ENCODE measurements around the gene FOSB.
"Not testable (repeated sequence)": the region's sequence is repeated elsewhere in the genome, so short reads cannot be mapped to it uniquely, and the experiment has no call there.

FOSB gene

DNA sequence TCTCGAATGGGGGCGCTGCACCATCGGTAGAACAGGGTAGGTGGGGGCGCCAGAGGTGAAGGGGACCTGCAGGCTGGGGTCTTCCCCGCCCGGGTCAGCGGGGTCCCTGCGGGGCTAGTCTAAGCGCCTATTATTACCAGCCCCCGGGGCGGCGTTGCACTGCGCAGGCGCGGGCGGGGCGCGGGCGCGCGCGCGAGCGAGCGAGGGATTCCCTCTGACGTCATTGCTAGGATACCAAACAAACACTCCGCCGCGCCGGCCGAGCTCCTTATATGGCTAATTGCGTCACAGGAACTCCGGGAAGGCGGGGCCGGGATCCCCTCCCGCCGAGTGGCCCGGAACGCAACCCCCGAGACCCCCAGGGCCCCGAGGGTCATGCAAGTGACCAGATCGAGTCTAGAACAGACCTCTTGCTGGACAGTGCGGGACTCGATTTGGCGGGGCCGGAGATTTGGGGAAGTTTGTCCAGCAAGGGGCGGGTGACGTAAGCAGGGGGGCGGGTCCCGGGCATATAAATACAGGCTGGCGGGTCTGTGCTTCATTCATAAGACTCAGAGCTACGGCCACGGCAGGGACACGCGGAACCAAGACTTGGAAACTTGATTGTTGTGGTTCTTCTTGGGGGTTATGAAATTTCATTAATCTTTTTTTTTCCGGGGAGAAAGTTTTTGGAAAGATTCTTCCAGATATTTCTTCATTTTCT is at the start of gene FOSB:
TSS of gene FOSB (plus strand) at position 541 of the 703 bp plus-strand sequence. CDS start 591 bp downstream, outside the sequence.
- DNase-seq = peak; percentile 90

DNA sequence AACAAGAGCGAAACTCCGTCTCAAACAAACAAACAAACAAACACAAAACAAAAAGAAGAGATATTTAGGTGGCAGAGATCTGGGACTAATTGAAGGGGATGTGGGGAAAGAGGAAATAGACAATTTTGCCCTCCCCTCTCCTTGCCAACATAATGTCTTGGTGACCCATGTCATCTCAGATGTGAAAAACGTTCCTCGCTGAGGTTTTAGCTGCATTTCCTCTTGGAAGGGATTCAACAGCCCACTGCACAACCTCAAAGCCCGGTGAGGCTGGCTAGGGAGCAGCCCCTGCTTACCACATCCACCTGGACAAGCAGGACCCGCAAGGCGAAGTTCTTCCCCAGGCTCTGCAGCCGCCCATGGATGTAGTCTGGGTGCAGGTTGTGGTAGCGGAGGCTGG is 49.0 kb upstream of the FOSB start:
- no peak for DNase-seq

GRCh38 chr19:45419396-45419795 is 48.4 kb upstream of the FOSB start:
- no peak for DNase-seq

- DNase-seq = no peak
These were observed 47.9 kb upstream of the FOSB start for GRCh38 chr19:45419895-45420294.

DNA sequence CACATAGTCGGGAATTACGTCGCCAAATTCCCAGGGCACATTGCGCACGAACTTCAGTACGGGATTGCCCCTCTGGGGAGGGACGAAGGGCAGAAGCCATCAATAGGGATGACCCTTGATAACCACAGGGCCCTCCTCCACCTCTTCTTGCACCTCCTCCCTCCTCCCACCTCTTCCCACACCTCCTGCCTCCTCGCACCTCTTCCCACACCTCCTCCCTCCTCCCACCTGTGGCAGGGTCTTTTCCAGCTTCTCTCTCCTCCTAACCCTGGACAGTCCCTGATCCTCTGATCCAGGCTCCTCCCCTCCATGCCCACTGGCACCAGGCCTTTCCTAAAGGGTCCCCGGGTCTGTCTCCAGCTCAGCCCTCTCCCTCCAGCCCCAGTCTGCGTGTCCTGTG is 47.4 kb upstream of the FOSB start:
- DNase-seq = no peak

DNA sequence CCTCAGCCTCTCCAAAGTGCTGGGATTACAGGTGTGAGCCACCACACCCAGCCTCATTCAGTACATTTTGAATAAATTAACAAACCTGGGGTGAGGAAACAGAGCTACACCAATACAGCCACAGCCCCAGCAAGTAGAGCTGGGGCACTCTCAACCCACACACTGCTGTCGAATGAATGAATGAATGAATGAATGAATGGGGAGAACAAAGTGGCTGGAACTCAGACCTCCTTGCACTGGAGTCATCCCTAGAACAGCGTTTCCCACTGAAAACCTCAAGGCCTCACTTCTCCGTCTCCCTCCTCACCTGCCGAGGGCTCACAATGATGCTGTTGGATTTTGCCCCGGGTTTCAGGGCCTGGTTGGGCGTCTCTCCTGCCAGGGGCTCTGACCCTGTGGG is 46.9 kb upstream of the FOSB start:
- no peak for DNase-seq

- no peak for DNase-seq
These were observed 45.8 kb upstream of the FOSB start for GRCh38 chr19:45421947-45422498.

DNA sequence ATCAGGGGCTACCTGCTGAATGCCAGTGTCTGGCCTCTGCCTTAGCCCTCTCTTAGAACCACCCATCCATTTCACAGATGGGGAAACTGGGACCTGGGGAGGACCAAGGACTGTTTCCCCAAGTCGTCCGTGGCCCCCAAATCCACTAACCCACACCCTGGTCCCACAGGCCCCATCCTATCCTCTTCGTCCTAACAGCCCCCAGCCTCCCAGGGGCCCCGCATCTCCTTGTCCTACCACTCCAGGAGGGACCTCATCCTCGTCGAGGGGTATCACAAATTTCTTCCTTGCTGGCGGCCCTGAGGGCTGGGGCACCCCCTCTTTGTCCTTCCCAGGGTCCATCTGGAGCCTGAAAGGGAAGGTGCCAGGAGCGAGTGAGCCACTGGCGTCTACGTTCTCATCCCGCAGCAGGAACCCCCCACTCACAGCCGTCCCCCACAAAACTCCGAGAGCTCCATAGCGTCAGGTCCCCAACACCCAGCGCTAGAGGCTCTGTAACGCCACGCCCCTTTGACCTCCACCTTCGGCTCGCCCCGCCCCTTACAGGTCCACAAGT is 44.7 kb upstream of the FOSB start:
- DNase-seq = peak; percentile 81

- peak; percentile 66 for DNase-seq
These were observed 44.1 kb upstream of the FOSB start, which contains the start of gene ERCC1 for GRCh38 chr19:45423589-45424190. Gene ERCC1 (minus strand): TSS chr19:45423917. CDS start chr19:45423374, 543 bp downstream.

- peak; percentile 33 for DNase-seq
These were observed 43.4 kb upstream of the FOSB start for GRCh38 chr19:45424191-45425058.

DNA sequence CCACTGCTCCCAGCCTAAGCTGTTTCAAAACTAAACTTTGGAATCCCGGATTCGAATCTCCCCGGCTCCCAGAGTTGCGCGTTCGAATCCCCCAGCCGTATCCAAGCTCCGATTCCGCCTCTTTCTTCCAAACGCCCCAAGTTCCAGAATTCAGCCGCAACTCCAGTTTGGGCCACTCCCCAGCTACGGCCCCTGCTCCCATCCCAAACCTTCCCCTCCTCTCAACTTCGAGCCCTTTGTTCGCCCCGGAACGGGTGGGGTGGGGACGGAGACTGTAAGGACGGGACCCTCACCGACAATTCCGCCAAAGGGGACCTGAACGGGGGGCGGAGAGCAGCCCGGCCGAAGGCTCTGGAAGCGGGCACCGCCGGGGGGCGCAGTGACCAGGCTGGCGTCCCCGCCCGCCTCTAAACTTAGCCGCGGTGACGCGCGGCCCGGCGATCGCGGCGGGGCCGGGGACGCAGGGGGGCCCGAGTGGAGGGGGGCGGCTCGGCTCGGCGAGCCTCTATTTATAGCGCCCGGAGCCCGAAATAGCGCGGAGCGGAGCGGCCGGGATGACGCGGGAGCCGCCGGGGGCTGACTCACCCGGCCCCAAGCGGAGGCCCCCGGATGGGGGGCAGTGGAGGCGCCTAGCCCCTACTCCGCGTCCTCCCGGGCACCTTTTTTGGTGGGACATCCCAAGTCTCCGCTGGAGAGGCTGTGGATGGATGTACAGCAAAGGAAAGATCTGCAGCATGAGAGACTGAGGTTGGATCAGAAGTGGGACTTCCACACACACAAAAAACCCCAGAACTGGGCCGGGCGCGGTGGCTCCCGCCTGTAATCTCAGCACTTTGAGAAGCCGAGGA is 39.2 kb upstream of the FOSB start:
- no peak for DNase-seq

GRCh38 chr19:45429896-45430295 is 37.9 kb upstream of the FOSB start:
- DNase-seq = not testable (repeated sequence)

DNA sequence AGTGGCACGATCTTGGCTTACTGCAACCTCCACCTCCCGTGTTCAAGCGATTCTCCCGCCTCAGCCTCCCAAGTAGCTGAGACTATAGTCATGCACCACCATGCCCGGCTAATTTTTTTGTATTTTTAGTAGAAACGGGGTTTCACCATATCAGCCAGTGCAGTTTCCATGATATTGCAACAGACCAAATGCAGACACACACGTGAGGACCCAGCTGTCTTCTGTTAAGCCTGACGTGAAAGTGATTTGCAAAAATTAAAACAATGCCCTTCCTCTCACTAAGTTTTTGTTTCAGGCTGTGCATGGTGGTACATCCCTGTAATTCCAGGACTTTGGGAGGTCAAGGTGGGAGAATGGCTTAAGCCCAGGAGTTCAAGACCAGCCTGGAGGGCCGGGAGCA is 36.8 kb upstream of the FOSB start:
- DNase-seq = not testable (repeated sequence)

- DNase-seq = not testable (repeated sequence)
These were observed 35.3 kb upstream of the FOSB start for GRCh38 chr19:45432543-45432942.

GRCh38 chr19:45437328-45437727 is 30.5 kb upstream of the FOSB start:
- no peak for DNase-seq

DNA sequence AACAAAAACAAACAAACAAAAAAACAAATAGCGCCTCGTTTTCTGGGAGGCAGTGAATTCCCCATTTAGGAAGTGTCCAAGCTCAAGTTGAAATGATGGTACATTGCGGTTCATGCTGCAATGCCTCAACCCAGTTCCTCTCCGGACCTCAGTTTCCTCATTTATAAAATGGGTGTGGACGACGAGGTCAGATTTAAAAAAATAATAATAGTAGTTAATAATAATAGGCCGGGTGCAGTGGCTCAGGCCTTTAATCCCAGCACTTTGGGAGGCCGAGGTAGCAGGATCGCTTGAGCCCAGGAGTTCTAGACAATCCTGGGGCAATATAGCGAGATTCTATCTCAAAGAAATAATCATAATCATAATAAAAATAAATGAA is 28.6 kb upstream of the FOSB start:
- no peak for DNase-seq

DNA sequence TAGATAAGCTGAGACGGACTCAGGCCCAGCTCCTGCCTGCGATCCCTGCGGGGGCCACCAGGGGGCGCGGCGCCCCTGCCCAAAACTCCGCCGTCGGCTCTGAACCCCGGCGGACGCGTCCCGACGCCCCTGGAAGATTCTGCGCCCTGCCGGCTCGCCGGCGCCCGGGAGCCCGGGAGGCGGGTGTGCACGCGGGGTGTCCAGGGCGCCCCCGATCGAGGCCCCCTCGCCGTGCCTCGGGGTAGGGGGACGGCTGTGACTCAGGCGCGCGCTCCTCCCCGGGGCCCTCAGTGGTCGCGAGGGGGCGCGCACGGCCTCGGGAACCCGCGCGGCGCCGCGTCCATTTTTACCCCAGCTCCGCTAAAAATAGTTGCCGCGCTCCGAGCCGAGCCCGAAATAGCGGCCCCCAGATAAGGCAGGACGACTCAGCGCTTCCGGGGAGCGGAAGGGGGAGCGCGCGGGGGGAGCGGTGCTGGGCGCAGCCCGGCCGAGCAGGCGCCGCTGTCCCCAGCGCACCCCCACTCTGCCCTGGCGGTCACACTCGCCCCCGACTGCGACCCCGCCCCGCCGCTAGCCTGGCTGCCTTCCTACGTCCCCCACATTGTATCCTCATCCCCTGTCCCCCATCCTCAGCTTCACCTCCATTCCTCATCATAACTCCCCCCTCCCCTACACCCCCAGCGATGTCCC is 28.1 kb upstream of the FOSB start:
- peak; percentile 83 for DNase-seq

DNA sequence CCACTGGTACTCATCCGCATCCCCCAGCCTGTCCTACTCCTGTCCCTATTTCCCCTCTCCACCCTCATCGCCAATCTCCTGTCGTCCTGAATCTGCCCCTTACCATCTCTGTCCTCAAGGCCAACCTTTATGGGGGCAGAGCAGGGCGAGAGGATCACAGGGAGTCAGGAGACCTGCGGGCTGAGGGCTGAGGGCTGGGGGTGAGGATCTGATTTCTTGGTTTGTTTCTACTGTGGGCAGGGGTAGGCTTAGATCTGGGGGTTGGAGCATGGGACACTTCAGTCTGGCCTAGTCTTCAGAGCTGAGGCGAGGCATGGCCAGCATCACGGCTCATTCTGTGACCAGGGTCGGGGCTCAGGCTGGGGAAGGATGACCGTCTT is 27.5 kb upstream of the FOSB start:
- DNase-seq = no peak

DNA sequence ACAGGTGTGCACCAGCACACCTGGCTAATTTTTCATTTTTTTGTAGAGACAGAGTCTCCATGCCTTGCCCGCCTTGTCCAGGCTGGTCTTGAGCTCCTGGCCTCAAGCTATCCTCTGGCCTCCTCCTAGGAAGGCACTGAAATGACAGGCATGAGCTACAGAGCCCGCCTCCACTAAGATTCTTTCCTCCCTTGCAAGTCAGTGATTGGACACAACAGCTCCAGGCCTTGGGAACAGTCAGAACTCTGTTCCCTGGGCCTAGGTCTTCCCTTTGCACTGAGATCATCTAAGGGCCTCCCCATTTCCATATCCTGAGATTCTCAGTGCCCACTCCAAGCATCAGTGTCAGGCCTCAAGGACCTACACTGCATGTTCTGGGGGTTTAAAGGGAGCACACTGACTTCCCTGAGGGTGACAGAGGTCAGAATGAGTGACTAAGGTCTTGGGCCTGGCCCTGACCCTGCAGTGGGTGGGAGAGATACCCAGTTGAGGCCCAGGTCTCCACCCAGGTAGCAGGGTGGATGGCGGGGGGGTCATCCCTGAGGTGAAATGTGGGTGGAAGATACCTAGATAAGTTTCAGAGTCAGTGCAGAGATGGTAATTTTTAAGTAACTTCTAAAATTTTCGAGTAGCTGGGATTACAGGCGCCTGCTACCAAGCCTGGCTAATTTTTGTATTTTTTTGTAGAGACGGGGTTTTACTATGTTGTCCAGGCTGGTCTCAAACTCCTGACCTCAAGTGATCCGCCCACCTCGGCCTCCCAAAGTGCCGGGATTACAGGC is 26.7 kb upstream of the FOSB start:
- no peak for DNase-seq

DNA sequence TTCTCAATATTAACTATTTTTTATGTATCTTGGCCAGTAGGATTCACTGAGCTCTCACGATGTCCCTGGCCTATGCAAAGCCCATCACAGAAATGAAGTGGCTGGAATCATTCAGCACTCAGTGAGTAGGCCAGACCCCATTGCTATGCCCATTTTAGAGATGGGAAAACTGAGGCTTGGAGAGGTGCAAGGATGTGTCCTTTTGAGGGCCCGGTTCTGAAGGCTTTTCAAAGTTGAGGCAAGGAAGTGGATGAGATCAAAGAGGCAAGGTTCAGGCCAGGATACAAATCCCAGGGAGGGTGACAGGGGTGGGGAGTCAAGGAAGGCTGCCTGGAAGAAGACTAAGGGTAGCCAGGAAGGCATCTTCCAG is 25.4 kb upstream of the FOSB start:
- no peak for DNase-seq
